OCI-LY1 (cell line): ENCODE data around the gene SUSD6.

Source experiments
- H2AFZ ChIP-seq: fragments of 200-600 bp; sonication (generic), shearing (Covaris generic); 2 replicates; pipeline ENCODE4 v1.6.0; 2014; ENCODE audit warnings: antibody characterized with exemption, mild to moderate bottlenecking, low read length
- H3F3A ChIP-seq: fragments of 200-600 bp; sonication (generic), shearing (Covaris generic); 2 replicates; pipeline ENCODE4 v1.6.0; 2014; ENCODE audit warnings: mild to moderate bottlenecking, antibody characterized with exemption, low read length, moderate library complexity; ENCODE audit not compliant: insufficient read depth
- H3K27ac ChIP-seq: fragments of 200-600 bp; sonication (generic); 2 replicates; pipeline ENCODE4 v1.5.1; 2014; ENCODE audit warnings: low read length, mixed run types, mild to moderate bottlenecking, low read depth; ENCODE audit not compliant: poor library complexity, severe bottlenecking
- H3K27me3 ChIP-seq: fragments of 200-600 bp; sonication (generic); 2 replicates; pipeline ENCODE4 v1.6.0; 2014; ENCODE audit warnings: antibody characterized with exemption, mild to moderate bottlenecking, low read length, moderate library complexity; ENCODE audit not compliant: insufficient read depth
- H3K36me3 ChIP-seq: fragments of 200-600 bp; sonication (generic); 2 replicates; pipeline ENCODE4 v1.6.1; 2014; ENCODE audit warnings: mild to moderate bottlenecking, antibody characterized with exemption, low read length, moderate library complexity, mixed read lengths; ENCODE audit not compliant: insufficient read depth
- H3K4me1 ChIP-seq: fragments of 200-600 bp; sonication (generic); 2 replicates; pipeline ENCODE4 v1.5.1; 2014; ENCODE audit warnings: mild to moderate bottlenecking, low read length, moderate library complexity; ENCODE audit not compliant: insufficient read depth, severe bottlenecking
- H3K4me2 ChIP-seq: fragments of 200-600 bp; sonication (generic), shearing (Covaris generic); 2 replicates; pipeline ENCODE4 v1.6.1; 2014; ENCODE audit warnings: low read length
- H3K4me3 ChIP-seq: fragments of 200-600 bp; sonication (generic); 2 replicates; pipeline ENCODE4 v1.5.1; 2014; ENCODE audit warnings: low read length, low read depth, mild to moderate bottlenecking, mixed read lengths; ENCODE audit not compliant: poor library complexity, severe bottlenecking
- H3K79me2 ChIP-seq: fragments of 200-600 bp; shearing (Covaris generic); 2 replicates; pipeline ENCODE4 v1.6.1; 2016; ENCODE audit warnings: mixed run types, low read length, mixed read lengths; ENCODE audit not compliant: insufficient read depth
- H3K9ac ChIP-seq: fragments of 200-600 bp; sonication (generic), shearing (Covaris generic); 2 replicates; pipeline ENCODE4 v1.6.1; 2014; ENCODE audit warnings: mild to moderate bottlenecking, low read length, mixed read lengths
- H3K9me2 ChIP-seq: fragments of 200-600 bp; sonication (generic), shearing (Covaris generic); 2 replicates; pipeline ENCODE4 v1.6.1; 2014; ENCODE audit warnings: low read depth, mild to moderate bottlenecking, low read length, mixed read lengths
- H3K9me3 ChIP-seq: fragments of 200-600 bp; shearing (Covaris generic); 2 replicates; pipeline ENCODE4 v1.6.1; 2014; ENCODE audit warnings: low read length, mixed read lengths
- H4K20me1 ChIP-seq: fragments of 200-600 bp; sonication (generic), shearing (Covaris generic); 2 replicates; pipeline ENCODE4 v1.6.0; 2016; ENCODE audit warnings: mild to moderate bottlenecking, low read length; ENCODE audit not compliant: insufficient read depth
- CTCF ChIP-seq: fragments of 200-600 bp; sonication (generic), shearing (Covaris generic); IDR thresholded peaks from 2 replicates; pipeline ENCODE4 v1.5.1; 2017; ENCODE audit warnings: mild to moderate bottlenecking, antibody characterized with exemption, low read length, moderate library complexity, mixed read lengths
- EZH2 ChIP-seq: fragments of 200-600 bp; sonication (generic), shearing (Covaris generic); IDR thresholded peaks from 2 replicates; pipeline ENCODE4 v1.8.0; 2017; ENCODE audit warnings: borderline replicate concordance, mixed run types, mild to moderate bottlenecking, antibody characterized with exemption, low read length, moderate library complexity, mixed read lengths

SUSD6 gene

GRCh38 chr14:69617796-69618195 lies 6.4 kb downstream of the SUSD6 start:
- H3F3A ChIP-seq, result peaks cover 23% of the 10 kb centered on the region
- H3K4me3 ChIP-seq, result peak overlapping the region; percentile 97
- H3K79me2 ChIP-seq, result peaks cover 80% of the 10 kb centered on the region
- H3K27me3 ChIP-seq, result no peaks in the 10 kb centered on the region
- no peak overlapping the region for H2AFZ ChIP-seq
- no peaks in the 10 kb centered on the region for H3K9me2 ChIP-seq
- no peaks in the 10 kb centered on the region for H4K20me1 ChIP-seq
- peaks cover 46% of the 10 kb centered on the region; the same call in 1 of the 2 replicates for H3K36me3 ChIP-seq
- H3K9ac ChIP-seq, result peak overlapping the region; percentile 72; the same call in 1 of the 2 replicates
- H3K4me1 ChIP-seq, result peaks cover 96% of the 10 kb centered on the region
- H3K27ac ChIP-seq, result peak overlapping the region; percentile 99
- peak overlapping the region; percentile 99 for H3K4me2 ChIP-seq
- H3K9me3 ChIP-seq, result no peaks in the 10 kb centered on the region
- TF ChIP-seq CTCF (no peak), EZH2 (no peak)

- Histone ChIP-seq H4K20me1 (no peaks in the 10 kb centered on the region), H2AFZ (no peak overlapping the region), H3K9me2 (no peaks in the 10 kb centered on the region), H3K36me3 (peaks cover 40% of the 10 kb centered on the region; the same call in 1 of the 2 replicates), H3F3A (peaks cover 12% of the 10 kb centered on the region), H3K4me3 (no peak overlapping the region), H3K27ac (peak overlapping the region; percentile 99), H3K79me2 (peaks cover 84% of the 10 kb centered on the region), H3K9ac (no peak overlapping the region), H3K4me2 (peak overlapping the region; percentile 99; the same call in 1 of the 2 replicates), H3K27me3 (no peaks in the 10 kb centered on the region), H3K9me3 (no peaks in the 10 kb centered on the region), H3K4me1 (peaks cover 96% of the 10 kb centered on the region)
- no peak for TF ChIP-seq CTCF
- TF ChIP-seq EZH2, result no peak
These were observed 7.6 kb downstream of the SUSD6 start for GRCh38 chr14:69619012-69619411.

- Histone ChIP-seq H3K79me2 (peaks cover 96% of the 10 kb centered on the region), H2AFZ (no peak overlapping the region), H3K27ac (peak overlapping the region; percentile 99), H3K9me3 (no peaks in the 10 kb centered on the region), H3K9ac (peak overlapping the region; percentile 1; the same call in 1 of the 2 replicates), H3K36me3 (peaks cover 40% of the 10 kb centered on the region; the same call in 1 of the 2 replicates), H3K4me1 (peaks cover 96% of the 10 kb centered on the region), H3K4me2 (peak overlapping the region; percentile 35; the same call in 1 of the 2 replicates), H3F3A (peaks cover 3% of the 10 kb centered on the region; the same call in 1 of the 2 replicates), H3K4me3 (peak overlapping the region; percentile 17), H3K9me2 (no peaks in the 10 kb centered on the region), H4K20me1 (no peaks in the 10 kb centered on the region), H3K27me3 (no peaks in the 10 kb centered on the region)
- TF ChIP-seq EZH2, result no peak
- TF ChIP-seq CTCF, result no peak
These were observed 8.8 kb downstream of the SUSD6 start for GRCh38 chr14:69620211-69620611.
